NCI-H146 (cell line): Measurements from ENCODE around the gene CCNQ.

Experiments
- DNase-seq: peaks from one replicate; lab custom pipeline; 2025; lab: John Stamatoyannopoulos, UW

The CCNQ gene

GRCh38 chrX:153598541-153599191 is at the start of gene CCNQ:
Gene CCNQ, minus strand, starts transcription at chrX:153599139. Its CDS starts 66 bp downstream, at chrX:153599073.
- DNase-seq = peak; percentile 59

GRCh38 chrX:153647461-153648357 is 48.8 kb upstream of the CCNQ start:
- DNase-seq = no peak

DNA sequence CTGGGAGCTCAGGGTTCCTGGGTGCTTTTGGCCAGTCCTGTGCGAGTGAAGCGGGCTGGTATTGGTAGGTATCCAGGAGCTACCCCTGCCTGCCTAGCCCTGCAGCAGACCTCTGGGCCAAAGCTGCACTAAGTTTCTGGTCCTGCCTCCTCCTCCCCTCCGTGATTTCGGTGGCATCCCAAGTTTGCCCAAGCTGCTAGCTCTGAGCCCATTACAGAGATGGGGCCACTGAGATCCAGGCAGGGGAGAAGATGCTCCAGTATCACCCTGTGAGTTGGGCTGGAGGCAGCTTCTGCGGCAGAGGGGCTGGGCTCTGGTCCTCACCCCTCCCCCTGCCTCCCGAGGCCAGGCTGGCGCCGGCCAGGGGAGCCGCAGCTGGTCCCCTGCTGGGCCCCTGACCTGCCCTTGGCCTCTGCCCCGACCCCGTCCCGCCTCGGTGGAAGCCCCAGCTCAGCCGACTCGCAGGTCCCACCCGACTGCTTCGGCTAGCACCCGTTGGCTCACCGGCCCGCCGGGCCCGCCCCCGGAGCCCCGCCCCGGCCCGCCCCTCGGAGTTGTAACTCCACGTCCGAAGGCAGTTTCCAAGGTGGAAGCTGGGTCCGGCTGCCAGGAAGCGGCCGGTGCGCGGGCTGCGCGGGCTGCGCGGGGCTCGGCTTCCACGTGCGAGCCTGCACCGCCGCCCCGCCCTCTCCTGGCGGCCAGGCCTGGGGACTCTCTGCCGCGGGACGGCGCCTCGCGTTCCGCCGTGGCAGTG is 47.9 kb upstream of the CCNQ start, which contains the start of gene DUSP9:
DUSP9 (plus strand) TSS at position 584 of the 754 bp plus-strand sequence. CDS start 751 bp downstream, outside the sequence.
- peak; percentile 47 for DNase-seq

GRCh38 chrX:153645921-153646488 is 47.1 kb upstream of the CCNQ start:
- no peak for DNase-seq

- no peak for DNase-seq
These were observed 46.2 kb upstream of the CCNQ start for GRCh38 chrX:153645151-153645550.

GRCh38 chrX:153644356-153645125 is 45.6 kb upstream of the CCNQ start:
- DNase-seq = no peak

DNA sequence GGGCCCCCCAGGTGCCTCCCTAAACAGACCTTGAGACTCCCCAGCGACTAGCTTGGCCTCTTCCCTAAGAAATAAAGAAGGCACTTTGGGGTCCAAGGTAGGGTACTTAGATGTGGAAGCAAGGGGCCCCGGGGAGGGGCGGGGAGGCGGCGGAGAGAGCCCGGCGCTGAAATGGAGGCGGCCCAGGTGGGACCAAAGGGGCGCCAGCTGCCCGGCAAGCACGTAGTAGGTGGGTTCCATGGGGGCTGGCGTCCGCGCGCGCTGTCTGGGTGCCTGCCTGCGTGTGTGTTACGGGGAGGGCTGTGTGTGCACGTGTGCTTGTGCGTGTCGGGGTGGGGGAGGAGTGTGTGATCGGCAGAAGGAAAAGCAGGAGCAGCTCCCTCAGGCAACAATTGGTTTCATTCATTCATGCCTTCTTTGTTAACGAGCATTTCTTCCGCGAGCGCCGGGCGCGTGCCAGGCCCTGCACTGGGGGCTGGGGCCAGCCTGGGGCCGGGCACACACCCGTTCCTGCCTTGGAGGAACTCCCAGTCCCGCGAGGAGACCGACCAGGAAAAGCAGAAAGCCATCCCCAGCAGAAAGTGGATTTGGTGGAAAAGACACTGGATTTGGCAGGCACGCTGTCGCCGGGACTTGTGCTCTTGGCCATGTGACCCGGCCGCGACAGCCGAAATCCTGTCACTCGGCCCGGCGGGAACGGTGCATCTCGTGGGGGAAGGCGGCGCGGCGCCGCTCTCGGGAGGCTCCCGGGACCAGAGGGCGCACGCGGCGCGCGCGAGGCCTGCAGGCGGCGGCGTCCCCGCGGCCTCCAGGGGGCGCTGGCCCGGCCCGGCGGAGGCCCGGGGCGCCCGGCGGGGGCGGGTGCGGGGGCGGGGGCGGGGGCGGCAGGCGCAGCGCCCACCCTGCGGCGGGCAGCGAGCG is 44.8 kb upstream of the CCNQ start:
- DNase-seq = no peak

- DNase-seq = no peak
These were observed 43.9 kb upstream of the CCNQ start for GRCh38 chrX:153642655-153643430.

- DNase-seq = peak; percentile 11
These were observed 43.2 kb upstream of the CCNQ start for GRCh38 chrX:153642051-153642654.

DNA sequence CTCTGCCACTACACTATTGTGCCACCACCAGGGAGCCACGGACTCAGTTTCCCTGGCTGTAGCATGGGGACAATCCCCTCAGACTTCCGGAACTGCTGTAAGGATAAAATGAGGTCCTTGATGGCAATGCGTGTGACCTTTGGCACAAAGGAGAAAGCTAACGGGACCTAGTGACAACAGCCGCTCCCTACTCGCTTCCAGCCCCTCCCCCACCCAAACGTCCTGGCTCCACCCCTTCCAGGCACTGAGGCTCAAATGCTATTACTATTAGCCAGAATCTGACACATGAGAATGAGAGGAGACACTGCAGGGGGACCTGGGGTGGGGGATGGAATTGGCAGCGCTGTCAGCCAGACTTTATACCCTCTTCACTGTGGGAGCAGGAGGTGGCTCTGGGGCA is 42.7 kb upstream of the CCNQ start:
- DNase-seq = no peak

DNA sequence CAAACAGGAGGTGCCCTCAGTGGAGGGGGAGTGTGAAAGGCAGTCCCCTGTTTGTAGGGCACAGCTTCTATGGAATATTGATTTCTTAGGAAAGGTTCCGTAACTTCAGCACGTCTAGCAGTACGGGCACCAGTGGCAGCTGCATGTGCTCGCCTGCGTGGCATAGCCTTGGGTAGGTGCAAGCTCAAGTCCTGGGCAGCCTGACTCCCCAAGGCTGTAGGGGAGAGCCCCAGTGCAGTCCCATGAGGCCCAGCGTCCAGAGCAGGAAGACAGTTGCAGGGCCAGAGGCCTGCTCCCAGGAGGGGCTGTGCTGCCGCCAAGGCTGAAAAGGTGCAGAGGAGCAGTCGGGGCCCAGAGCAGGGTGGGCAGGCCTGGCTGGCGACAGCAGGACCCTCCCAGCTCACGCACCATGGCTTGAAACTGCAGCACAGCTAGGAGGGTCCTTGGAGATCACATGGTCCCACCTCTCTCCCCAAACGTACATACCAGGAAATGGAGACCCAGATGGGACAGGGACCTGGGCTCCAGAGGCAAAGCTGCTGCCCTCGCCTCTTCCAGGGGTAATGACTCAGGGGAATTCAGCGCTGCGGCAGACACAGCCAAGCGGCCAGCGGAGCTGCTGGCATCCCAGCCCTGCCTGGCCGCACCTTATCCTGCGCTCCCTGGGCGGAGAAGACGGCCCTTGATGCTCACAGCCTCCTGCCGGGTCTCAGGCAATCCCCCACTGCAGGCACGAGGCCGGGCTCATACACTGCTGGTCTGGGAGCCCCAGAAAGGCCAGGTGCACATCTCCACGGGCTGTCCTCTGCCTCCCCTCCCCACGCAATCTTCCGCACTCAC is 42.0 kb upstream of the CCNQ start:
- no peak for DNase-seq

GRCh38 chrX:153640045-153640686 is 41.2 kb upstream of the CCNQ start:
- no peak for DNase-seq

DNA sequence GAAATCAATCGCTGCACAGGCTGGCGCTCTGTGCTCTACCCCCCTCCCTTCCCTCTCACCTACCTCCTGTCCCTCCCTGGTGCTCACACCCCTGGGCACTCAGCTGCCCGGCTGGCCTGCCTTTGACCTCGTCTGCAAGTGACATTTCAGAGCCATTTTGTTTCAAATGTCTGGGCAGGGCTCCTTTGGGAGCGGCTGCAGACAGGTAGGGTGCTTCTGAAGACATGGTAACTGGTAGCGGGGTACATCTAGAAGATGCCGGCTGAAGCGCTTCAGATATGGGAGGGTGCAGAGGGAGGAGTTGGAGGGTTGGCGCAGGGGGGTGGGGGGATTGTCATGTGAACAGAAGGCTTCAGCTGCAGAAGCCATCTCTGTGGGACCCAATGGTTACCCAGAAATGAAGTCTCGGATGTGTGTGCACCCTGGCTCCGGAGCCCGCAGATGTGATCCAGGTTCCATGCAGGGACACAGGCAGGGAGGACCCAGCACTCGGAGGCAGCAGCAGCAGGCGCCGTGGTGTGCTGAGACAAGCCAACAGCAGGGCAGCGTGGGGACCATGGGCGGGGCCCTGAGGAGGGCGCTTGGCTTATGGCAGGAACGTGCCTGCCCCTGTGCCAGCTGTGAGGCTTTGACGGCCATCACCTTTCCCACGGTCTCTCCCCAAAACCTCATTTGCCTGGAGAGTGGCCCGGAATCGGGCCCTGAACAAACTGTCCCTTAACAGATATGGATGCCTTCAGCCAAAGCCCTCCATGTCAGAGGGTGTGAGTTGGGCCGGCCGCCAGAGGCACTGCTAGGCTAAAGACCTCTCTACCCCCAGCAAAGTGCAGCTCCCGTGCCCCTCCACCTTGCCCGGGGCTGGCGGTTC is 40.5 kb upstream of the CCNQ start:
- DNase-seq = peak; percentile 5

DNA sequence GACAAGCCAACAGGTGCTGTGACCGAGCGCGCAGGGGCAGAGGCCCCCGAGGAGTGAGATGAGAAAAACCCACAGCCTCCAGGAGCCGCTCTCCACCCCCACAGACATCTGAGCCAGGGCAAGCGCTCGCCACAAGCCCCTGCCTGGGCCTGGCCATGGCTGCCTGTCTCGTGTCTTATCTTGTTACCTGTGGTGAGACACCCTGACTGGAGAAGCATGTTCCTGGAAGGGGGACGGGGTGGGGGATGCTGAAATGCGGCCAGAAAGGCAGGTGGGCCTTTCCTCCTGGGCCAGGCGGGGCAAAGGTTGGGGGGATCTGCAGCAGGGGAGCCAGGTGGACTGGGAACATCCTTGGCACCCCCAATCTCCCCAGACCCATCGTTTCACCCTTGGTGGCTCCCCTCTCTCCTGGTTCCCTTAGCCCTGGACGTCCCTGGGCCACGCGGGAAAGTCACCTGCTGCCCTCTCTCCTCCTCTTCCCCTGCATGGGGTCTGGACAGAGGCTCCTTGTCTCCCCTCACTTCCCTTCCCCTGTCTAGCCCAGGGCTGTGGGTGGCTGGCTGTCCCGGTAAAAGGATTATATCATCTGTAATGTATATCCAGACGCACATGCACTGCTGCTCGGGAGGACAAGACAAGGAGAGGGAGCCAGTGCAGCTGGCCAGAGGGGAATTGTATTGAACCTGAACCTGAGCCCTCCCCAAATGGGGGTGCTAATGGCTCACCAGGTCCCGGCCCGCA is 39.7 kb upstream of the CCNQ start:
- no peak for DNase-seq

- DNase-seq = no peak
These were observed 39.1 kb upstream of the CCNQ start for GRCh38 chrX:153638041-153638371.
